HuH-7.5 (cell line): ENCODE data around the gene CCDC12.

ENCODE experiments used
- DNase-seq: peaks from one replicate; pipeline ENCODE4 v3.0.0; 2011; ENCODE audit warnings: low spot score

CCDC12 gene

DNA sequence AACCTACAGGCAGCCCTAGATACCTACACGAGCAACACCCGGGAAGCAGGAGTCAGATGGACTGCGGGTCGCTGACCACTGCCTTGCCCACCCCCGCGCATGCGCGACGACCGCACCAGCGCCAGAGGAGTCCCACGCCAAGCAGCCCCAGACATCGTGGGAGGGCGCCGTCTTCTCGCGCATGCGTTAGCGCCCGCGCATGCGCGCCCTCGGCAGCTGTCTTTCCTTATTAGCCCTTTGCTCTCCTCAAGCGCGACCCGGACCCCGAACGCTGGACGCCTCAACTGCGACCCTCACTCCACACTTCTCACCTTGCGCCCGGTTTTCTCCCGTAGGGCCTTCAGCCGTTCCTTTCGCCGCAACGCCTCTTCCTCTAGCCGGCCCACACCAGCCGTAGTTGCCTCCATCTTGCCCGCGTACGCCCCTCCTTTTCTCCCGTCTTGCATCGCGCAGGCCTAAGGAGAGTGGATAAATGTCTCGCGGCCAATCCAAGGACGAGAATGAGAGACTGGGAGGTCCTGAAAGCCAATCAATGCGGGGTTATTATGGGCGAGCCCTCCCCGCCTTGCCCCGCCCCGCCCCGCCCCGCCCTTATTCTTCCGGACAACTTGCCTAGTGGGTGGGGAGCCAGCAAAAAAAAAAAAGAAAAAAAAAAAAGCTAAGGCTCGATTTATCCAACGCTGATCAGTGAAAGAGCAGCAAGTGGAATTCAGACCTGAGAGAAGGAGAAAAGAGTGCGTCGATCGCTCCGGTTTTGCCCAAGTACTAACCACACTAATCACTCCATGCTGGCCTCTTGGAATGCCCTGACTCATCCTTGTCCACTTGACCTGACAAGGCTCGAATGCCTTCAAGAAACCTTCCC is at the start of gene CCDC12:
Gene CCDC12, minus strand, starts transcription at position 420 of the 865 bp plus-strand sequence. Its CDS starts 13 bp downstream, at position 407.
- peak; percentile 99 for DNase-seq

DNA sequence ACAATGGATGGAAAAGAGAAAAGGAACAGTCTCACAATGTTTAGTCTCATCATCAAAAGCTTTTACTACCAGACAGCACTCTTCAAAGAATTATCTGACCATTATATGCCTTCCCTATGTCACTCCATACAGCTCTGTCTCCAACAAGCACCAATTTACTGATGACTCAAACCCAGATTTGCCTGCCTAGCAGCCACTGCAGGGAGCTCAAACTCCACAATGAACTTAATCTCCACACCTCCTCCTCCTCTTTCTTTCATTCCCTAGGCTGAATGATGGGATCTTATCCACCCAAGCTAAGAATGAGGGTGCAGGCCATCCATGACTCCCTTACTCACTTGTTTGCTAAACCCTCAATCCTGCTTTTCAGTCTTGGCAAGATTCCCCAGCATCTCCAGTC is 48.4 kb upstream of the CCDC12 start:
- DNase-seq, result no peak

DNA sequence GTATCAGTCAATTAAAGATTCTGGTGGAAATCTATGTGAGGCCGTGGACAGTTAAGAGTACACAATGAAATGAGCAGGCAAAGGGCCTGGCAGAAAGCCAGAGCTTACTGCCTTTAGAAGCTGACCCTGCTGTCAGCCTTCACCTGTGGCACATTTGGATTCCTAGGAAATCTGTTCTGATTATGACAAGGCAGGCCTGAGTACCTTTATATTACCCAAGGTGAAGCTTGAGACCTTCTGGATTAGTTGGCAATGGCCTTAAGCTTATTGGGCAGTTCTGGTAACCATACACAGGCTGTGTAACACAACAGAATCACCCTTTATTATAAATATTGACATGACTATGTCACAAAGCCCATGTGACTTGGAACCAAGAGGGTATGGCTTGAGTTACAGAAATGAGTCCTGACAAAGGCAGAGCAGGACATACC is 46.1 kb upstream of the CCDC12 start:
- DNase-seq, result no peak

DNA sequence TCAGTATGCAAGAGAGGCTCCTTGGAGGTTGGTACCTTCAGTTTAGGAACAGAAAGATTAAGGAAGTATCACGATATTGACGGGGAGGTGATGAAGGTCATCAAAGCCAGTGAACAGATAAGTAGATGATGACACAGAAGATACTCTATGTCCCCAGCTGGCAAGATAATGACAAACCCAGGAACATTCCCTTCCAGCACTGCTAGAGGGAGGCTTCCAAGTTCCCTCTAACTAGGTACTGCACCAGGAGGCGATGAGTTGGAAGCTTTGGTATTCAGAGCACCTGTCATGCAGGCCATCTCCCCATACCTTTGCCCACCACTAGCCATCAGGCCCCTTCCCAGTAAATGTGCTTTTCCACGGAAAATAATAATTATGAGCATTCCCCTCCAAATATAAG is 43.8 kb upstream of the CCDC12 start:
- no peak for DNase-seq

DNA sequence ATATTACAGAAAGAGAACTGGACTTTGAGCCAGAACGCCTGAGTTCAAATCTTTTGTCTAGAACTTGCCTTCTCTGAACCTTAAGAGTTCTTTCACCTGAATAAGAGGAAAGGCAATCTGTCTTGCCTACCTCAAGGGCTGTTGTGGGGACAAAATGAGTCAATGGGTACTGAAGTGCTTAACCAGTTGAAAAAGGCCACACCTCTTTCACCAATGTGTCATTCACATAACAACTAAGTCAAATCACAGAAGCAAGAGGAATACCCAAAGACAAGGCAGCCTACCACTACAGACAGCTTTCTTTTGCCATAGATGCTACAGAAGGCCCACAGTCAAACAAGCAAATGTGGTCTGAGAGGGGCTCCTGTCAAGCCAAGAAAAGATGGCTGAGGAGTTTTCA is 42.7 kb upstream of the CCDC12 start:
- DNase-seq, result no peak

DNA sequence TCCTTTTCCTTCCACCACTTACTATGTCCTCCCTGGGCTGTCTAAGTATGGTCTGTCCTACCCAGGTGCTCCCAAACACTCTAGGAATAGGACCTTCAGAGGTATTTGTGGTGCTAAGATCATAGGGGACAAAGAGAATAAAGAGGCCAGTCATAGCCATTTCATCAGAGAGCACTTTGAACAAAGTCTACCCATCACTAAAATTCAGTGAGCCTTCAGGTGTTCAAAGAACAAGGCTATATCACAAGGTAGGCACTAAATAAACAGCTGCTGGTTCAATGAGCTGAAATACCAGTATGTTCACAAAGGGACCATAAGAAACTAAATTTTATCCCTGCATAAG is 41.7 kb upstream of the CCDC12 start:
- DNase-seq, result no peak

DNA sequence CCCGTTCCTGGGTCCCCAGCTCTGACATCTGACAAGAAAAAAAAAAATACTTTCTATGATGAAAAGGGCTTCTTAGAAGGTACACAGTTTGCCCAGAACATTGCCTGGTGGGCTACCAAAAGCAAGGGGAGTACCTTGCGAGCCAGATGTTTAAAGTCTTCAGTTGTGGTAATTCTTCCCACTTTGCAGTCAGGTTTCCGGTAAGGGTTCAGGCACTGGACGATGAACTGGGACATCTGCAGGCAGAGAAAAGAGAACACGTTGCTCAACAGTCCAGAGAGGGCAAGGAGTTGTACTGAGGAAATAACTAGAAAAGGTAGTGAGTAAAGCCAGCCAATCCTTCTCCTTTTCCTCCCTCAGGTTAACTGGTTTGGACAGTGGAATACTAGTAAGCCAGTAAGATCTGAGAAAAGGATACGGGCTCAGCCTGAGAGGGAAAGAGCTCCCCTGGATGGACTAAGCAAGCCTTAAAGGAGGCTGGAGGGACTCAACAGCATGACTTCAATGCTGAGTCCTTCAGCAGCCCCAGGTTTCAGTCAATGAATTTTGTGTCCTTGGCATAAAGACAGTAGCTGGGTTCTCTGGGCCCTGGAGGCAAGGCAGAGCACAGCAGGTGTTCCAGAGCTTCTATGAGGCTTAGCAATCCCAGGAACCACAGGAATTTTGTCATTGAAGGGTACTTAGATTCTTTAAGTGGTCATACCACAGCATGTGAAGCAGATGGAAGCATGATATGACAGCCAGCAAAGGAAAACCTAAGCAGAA is 41.1 kb upstream of the CCDC12 start:
- DNase-seq, result no peak

DNA sequence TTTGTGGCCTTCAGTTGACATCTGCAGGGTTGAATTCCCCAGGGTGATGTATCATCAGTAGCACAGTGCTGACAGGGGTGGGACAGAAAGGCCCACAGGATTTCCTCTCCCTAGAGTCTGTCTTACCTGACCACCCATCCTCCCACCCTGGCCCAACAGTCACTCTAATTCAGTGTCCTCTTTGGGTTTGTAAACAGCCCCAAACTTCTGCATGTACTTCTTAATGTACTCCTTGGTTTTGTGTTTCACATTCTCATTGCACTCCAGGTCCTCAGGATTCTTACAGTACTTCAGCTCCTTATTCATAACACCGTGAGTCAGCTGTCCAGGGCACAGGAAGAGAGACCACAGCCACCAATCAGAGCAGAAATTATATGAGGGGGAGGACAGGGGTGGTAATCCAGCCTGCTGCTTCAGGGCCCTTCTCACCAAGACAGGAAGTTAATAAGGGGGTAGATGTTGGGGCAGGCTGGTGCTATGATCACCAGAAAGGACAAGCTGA is 40.4 kb upstream of the CCDC12 start:
- no peak for DNase-seq

DNA sequence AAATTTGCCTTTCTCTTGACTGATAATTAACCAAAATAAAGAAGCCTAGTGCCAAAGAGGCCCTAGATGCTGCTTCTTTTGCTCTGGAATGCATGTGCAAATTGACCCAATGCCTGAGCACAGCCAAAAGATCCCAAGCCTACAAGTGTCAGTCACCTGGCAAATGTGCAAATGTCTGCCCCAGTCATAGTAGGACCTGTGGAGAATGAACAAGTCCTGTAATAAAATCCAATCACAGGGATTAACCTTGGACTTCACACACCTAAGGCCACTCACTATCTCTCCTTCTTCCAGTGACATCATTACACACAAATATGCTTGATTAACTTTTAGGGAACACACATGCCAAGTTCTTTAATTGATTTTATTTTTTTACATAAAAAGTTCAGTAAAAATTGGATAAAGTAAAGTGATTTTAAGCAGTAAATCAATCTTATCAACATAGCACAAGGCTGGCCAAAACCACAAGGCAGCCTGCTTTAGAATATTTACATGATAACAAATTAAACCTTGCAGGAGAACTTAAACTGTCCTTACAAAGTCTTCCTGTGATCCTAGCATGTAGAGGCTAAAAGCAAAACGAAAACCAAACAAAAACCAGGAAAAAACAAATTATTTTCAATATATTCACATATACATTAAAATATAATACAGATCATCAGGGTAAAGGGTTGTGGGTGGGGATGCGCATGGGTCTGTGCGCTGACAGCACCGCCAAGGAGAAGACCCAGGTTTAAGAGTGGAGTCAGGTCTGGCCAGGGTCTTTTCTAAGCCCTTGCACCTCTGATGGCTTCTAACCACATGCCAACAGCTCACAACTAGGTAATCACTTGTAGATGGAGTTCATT is 39.8 kb upstream of the CCDC12 start:
- no peak for DNase-seq

DNA sequence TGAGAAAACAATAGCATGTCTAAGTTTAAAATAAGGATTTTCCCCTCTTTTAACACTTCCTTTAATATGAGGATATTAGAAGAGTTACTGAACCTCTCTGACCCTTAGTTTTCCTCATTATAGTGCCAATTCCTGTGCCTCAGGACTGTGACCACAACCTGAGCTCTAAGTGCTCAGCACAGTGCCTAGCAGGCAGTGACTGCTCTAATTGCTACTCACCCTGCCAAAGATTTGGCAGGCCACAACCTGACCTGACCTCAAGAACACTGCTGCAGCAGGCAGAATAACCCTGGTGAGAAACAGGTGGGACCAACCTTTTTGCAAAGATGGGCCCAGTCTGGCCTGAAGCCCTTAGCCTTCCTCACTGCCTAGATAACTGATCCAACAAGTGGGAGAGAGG is 38.6 kb upstream of the CCDC12 start:
- no peak for DNase-seq

DNA sequence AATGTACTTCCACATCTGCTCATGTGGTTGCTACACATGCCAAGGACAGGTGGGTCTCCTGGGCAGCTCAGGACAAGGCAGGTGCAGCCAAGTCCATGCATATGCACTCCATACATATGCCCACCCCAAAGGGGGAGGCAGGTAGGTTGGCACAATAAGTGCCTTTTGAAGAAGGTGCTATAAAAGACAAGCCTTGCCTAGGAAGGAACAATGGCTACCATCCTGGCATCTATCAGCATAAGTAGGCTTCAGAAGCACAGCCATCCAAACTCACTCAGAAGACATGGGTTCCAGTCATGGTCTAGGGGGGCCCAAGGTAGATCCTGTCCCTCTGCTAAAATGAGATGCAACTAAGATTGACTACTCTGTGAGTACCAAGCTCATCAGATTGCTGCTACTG is 37.5 kb upstream of the CCDC12 start:
- DNase-seq, result no peak

DNA sequence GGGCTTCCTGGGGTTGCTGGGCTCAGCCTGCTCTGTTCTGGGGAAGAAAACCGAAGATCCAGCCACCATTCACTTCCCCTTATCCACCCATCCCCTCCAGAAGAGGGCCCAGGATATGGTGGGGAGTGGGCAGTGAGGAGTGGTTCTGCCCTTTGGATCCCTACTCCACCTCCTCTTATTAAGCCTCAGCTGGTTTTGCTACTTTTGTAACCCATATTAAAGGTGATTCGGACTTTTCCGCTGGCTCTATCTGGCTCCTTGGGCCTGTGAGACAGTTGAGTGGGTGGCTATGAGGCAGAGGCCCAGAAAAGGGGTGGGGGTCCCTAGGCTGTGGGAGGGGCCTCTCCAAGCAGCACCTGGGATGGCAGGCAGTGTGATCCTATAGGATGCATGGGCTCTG is 36.7 kb upstream of the CCDC12 start:
- no peak for DNase-seq

DNA sequence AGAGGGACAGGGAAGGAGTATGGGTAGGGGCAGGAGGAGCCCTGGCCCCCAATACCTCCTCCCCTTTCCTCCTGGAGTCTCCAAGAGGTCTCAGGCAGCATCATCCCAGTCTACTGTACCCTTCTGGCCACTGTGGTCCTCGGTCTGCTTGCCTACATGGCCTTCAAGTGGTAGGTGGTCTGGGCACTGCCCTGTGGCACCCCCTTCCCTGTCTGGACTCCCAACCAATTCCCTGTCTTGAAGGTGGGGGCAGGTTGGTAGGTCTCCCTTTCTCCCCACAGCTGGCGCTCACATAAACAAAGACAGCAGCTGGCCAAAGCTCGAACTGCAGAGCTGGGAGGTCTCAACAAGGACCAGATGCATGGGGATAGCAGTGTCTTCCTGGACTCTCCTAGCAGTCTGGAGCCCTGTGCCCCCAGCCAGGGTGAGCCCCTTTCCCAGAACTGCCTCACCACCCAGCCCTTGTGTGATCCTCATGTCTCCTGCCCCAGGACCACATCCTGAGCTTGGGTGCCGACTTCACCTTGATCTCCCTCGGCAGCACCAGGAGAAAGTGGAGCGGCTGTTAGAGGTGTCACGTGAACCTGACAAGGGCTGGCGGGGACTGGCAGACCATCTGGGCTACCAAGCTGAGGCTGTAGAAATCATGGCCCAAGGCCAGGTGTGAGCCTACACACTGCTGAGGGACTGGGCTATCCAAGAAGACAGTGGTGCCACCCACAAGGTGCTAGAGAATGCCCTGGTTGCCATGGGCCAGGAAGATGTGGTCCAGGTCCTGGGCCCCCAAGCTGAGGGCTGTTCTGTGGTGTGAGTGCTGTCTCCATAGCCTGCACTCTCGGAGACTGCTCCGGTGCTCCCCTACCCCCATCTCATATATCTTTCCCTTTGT is 36.0 kb upstream of the CCDC12 start:
- no peak for DNase-seq

DNA sequence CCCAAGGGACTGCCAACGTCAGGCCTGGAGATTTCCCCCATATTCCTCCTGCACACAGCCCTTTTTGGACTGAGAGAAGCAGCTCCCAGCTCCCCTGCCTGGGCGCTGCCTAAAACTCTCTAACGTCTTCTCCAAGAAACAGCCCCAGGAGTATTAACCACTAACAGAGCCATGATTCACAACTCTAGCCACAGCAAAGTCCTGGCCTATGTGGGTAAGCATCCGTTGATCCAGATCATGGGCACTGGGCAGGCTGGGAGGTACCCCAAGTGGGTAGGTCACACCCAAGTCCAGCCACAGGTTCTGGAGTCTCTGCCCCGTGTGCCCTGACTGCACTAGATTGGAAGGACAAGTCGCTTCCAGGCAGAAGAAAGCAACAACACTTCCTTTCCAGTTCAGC is 34.8 kb upstream of the CCDC12 start:
- no peak for DNase-seq

DNA sequence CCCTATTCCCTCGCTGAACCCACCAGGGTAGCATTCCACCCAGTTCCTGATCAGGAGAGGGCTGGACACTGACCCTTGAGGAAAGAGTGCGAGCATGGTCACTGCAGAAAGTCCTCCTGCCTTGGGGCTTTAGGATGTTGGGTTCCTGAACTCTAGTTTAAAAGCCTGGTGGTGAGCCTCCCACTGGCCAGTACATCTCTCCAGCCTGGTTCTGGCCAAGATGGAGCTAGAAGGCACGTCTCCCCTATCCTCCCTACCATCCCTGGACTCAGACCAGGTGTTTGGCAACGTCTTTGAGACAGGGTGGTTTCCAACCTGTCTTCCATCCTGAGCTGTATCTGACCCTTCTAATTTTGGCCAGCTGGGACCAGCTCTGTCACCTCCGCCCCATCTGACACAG is 34.4 kb upstream of the CCDC12 start:
- peak; percentile 8 for DNase-seq

DNA sequence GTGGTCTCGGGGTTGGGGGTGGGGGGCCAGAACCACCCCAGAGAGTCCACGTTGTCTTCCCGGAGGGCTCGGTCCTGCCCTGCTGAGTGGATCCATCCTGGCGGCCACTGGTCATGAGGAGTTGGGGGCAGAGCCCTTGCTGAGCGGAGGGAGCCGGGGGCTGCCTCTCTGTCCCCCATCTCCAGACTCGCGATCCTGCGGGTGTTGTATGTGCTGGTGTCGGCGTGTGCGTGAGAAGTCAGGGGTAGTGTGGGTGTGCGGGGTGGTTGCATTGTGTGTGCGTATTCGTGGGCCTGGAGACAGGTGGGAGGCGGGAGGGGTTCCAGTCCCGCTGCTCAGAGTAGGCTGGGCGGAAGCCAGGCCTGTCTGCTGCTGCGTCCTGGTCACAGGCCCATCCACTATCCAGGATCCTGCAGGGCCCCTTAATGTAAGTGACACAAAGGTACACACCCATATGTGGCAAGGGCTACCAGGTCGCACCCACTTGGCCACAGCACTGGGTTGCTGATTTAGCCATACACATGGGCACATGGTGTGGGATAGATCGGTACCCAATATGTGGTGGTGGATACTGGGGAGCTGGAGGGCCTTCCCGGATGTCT is 33.7 kb upstream of the CCDC12 start:
- peak; percentile 9 for DNase-seq

DNA sequence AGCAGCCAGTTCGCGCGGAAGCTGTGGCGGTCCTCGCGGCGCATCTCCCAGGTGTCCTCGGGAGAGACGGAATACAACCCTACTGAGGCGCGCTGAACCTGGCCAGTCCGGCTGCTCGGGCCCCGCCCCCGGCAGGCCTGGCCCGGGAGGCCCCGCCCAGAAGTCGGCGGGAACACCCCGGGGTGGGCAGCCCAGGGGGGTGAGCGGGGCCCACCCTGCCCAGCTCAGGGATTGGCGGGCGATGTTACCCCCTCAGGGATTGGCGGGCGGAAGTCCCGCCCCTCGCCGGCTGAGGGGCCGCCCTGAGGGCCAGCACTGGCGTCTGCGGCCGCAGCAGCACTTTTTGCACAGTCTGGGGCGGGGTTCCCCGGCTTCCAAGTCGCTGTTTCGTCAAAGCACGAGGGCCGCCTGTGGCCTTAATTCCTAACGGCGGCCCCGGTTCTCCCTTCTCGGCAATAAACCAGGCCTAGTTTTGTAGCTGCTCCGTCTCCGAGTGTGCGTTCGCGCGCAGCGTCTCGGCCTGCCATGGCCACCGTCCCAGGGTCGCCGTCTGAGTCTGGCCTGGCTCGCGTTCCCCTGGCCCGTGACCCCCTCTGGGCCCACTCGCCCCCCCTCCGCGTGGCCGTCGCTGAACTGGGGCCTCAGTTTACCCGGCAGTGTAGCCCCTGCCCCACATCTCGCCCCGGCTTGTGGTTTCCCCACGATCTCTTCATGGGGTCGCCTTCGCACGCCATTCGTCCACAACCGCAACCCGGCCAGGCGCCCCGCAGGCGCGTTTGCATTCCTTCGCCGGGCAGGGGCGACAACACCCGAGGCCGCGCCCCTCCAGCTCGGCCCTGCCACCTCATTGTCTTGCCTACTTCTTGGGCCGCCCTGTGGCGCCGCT is 32.9 kb upstream of the CCDC12 start:
- peak; percentile 98 for DNase-seq

DNA sequence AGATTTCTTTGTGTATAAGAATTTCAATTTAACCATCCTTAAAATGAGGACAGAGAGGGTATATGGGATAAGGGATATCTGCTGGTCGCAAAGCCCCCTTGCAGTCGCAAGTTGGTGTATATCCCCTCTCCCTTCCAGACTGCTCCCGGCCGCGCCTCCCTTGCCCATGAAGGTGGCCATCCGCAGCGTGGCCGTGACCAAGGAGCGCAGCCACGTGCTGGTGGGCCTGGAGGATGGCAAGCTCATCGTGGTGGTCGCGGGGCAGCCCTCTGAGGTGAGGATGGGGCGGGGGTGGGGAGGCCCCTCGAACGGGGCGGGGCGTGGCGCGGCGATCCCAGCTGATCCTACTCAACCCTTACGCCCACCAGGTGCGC is 32.3 kb upstream of the CCDC12 start:
- peak; percentile 22 for DNase-seq

DNA sequence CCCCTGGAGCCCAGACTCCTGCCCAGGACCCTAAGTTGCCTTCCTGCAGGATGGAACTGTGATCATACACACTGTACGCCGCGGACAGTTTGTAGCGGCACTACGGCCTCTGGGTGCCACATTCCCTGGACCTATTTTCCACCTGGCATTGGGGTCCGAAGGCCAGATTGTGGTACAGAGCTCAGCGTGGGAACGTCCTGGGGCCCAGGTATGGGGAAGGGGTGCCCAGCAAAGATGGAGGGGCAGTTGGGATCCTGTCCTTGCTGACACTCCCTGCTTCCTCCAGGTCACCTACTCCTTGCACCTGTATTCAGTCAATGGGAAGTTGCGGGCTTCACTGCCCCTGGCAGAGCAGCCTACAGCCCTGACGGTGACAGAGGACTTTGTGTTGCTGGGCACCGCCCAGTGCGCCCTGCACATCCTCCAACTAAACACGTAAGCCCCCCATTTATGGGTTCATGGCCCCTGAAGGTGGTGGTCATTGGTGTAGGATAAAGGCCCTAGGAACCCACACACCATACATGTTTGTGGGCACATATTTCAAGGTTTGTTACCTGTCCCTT is 31.8 kb upstream of the CCDC12 start:
- DNase-seq, result peak; percentile 12
